AG04450 (cell line): Measurements from ENCODE around the gene TNK2. TPM values are rescaled to one million over a fixed set of nuclear protein-coding genes. Genes with fewer than 3 reads are reported as not detected.
"Not testable (repeated sequence)": the region's sequence is repeated elsewhere in the genome, so short reads cannot be mapped to it uniquely, and the experiment has no call there.

Experiments used
- CTCF ChIA-PET: fragments of 300-600, 350-600 bp; formaldehyde crosslinking; extraction: SDS; loops from one replicate; lab custom pipeline; 2022; ENCODE audit warnings: antibody characterized with exemption, inconsistent platforms; lab: Charles Lee
- POLR2A ChIA-PET: fragments of 350-600 bp; formaldehyde crosslinking; extraction: SDS; loops from one replicate; lab custom pipeline; 2021; ENCODE audit warnings: antibody characterized with exemption, inconsistent platforms; lab: Yijun Ruan, JAX
- DNase-seq: peaks from one replicate; pipeline ENCODE4 v3.0.0-alpha.2; 2011; ENCODE audit warnings: low read depth, low spot score
- H3K27ac ChIP-seq: one replicate; pipeline ENCODE4 v1.5.1; 2012; ENCODE audit warnings: low read depth, low read length, control low read depth
- H3K27me3 ChIP-seq: one replicate; pipeline ENCODE4 v1.6.0; 2012; ENCODE audit warnings: low read length; ENCODE audit not compliant: control insufficient read depth, insufficient read depth
- H3K4me3 ChIP-seq: 2 replicates; pipeline ENCODE4 v1.5.1; 2011; ENCODE audit warnings: mild to moderate bottlenecking, low read depth, low read length, control low read depth
- H3K9me3 ChIP-seq: 2 replicates; pipeline ENCODE4 v1.5.1; 2012; ENCODE audit warnings: low read length; ENCODE audit not compliant: control insufficient read depth, insufficient read depth
- CTCF ChIP-seq: IDR thresholded peaks from 2 replicates; pipeline ENCODE4 v1.5.1; 2011; ENCODE audit warnings: low read depth, low read length, control low read depth, inconsistent platforms
- polyA plus RNA-seq: library from polyadenylated mRNA; depleted of rRNA; stranded (reverse); fragments of >200 nt; gene quantifications from 2 replicates; pipeline ENCODE4 v1.2.3, GENCODE V29; 2011

TNK2 gene
- polyA plus RNA-seq, 1 experiment = 2.7 TPM

- no peak overlapping the region for H3K27ac ChIP-seq
- peaks cover 6% of the 10 kb centered on the region for H3K27me3 ChIP-seq
- no peaks in the 10 kb centered on the region for H3K9me3 ChIP-seq
- ChIA-PET POLR2A (no interaction called here), CTCF (interaction anchor here (1.6 to 7.7 kb wide), 7 partner anchors 9 to 66 kb away, joined by 4 to 102 read pairs (median 15); no protein-coding TSS in a partner anchor)
- H3K4me3 ChIP-seq = no peak overlapping the region
- no peak for DNase-seq
- TF ChIP-seq CTCF = no peak
These were observed 7.9 kb upstream of the TNK2 start for GRCh38 chr3:195916291-195916690.

- peak overlapping the region; percentile 57 for H3K27ac ChIP-seq
- peak; percentile 94 for DNase-seq
- peak; percentile 98 for TF ChIP-seq CTCF
- POLR2A ChIA-PET = no interaction called here
- CTCF ChIA-PET = interaction anchor here (0.6 to 7.7 kb wide), 15 partner anchors 10 to 64 kb away, joined by 3 to 102 read pairs (median 6); no protein-coding TSS in a partner anchor
- H3K4me3 ChIP-seq = no peak overlapping the region
- no peaks in the 10 kb centered on the region for H3K9me3 ChIP-seq
- H3K27me3 ChIP-seq = peaks cover 6% of the 10 kb centered on the region
These were observed 6.5 kb upstream of the TNK2 start for GRCh38 chr3:195914648-195915473.

- H3K9me3 ChIP-seq, DNase-seq, POLR2A ChIA-PET, H3K27me3 ChIP-seq, H3K27ac ChIP-seq, H3K4me3 ChIP-seq: not testable (repeated sequence)
- CTCF ChIA-PET = interaction anchor here (1.0 to 7.7 kb wide), 7 partner anchors 11 to 55 kb away, joined by 3 to 102 read pairs (median 11); no protein-coding TSS in a partner anchor
These were observed 5.8 kb upstream of the TNK2 start for GRCh38 chr3:195914146-195914545.

- H3K9me3 ChIP-seq = no peaks in the 10 kb centered on the region; the same call in 1 of the 2 replicates
- H3K27me3 ChIP-seq = peaks cover 6% of the 10 kb centered on the region
- H3K4me3 ChIP-seq = no peak overlapping the region
- ChIA-PET POLR2A (no interaction called here), CTCF (interaction anchor here (0.8 to 7.7 kb wide), 5 partner anchors 11 to 54 kb away, joined by 8 to 102 read pairs (median 11); no protein-coding TSS in a partner anchor)
- no peak overlapping the region for H3K27ac ChIP-seq
- DNase-seq = no peak
- no peak for TF ChIP-seq CTCF
These were observed 5.0 kb upstream of the TNK2 start for GRCh38 chr3:195913382-195913781.

- CTCF ChIA-PET = interaction anchor here (0.7 to 7.7 kb wide), 6 partner anchors 17 to 61 kb away, joined by 3 to 102 read pairs (median 6); no protein-coding TSS in a partner anchor
- H3K4me3 ChIP-seq = no peak overlapping the region
- H3K9me3 ChIP-seq = no peaks in the 10 kb centered on the region; the same call in 1 of the 2 replicates
- H3K27me3 ChIP-seq = peaks cover 6% of the 10 kb centered on the region
- no peak for TF ChIP-seq CTCF
- no peak for DNase-seq
- POLR2A ChIA-PET = interaction anchor here (0.7 kb wide), 1 partner anchor 50 kb away, joined by 11 read pairs; no protein-coding TSS in a partner anchor
- H3K27ac ChIP-seq = no peak overlapping the region
These were observed 3.6 kb upstream of the TNK2 start for GRCh38 chr3:195911946-195912270.
